22Rv1 (cell line): ENCODE data around the gene CFD.

Source experiments
- ZFX ChIP-seq: fragments of 450-650 bp; IDR thresholded peaks from 2 replicates; pipeline ENCODE4 v1.6.1; 2017; ENCODE audit warnings: antibody characterized with exemption, borderline replicate concordance
- TF ChIP-seq, protein P1 (sequence below): fragments of 450-650 bp; IDR thresholded peaks from 2 replicates; pipeline ENCODE4 v1.5.1; 2017; ENCODE audit warnings: mild to moderate bottlenecking

DNA sequence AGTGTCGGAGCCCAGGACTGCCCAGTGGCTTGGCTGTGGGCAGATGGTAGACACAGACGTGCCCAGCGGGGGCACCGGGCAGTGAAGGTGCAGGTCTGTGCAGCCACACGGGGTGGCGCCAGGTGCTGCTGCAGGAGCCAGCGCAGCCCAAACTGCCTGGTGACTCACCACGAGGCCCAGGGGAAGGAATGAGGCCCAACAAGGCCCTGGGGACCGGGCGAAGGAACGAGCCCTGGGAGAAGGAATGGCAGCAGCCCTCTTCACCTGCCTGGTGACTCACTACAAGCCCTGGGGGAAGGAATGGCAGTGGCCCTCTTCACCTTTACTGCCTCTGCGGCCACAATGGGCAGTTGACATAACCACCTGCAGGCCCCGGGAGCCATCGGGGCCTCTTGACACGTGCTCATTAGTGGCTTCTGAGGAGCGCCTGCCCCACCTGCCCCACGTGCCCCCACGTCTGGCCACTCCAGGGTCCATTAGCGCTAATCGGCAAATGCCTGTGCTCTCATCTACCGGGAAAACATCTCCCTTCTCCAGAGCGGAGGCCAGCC is 24.3 kb downstream of the CFD start:
- TF ChIP-seq, protein P1, sequence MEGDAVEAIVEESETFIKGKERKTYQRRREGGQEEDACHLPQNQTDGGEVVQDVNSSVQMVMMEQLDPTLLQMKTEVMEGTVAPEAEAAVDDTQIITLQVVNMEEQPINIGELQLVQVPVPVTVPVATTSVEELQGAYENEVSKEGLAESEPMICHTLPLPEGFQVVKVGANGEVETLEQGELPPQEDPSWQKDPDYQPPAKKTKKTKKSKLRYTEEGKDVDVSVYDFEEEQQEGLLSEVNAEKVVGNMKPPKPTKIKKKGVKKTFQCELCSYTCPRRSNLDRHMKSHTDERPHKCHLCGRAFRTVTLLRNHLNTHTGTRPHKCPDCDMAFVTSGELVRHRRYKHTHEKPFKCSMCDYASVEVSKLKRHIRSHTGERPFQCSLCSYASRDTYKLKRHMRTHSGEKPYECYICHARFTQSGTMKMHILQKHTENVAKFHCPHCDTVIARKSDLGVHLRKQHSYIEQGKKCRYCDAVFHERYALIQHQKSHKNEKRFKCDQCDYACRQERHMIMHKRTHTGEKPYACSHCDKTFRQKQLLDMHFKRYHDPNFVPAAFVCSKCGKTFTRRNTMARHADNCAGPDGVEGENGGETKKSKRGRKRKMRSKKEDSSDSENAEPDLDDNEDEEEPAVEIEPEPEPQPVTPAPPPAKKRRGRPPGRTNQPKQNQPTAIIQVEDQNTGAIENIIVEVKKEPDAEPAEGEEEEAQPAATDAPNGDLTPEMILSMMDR, result no peak
- TF ChIP-seq ZFX, result no peak
